Tibial nerve (tissue), 4 donors: ENCODE results near the gene JAZF1. TPM values are rescaled to one million over a fixed set of nuclear protein-coding genes. Genes with fewer than 3 reads are reported as not detected.

Source experiments
- DNase-seq, 2 donors: peaks; one replicate each; pipeline ENCODE4 v3.0.0-alpha.2; 2019; ENCODE audit warnings: low spot score in 2 of 2
- H3K27ac ChIP-seq, 4 donors: fragments of 200-600 bp; sonication (generic) in 3 of 4; one replicate each; pipeline ENCODE4 v1.5.1; 2017 to 2019; ENCODE audit warnings: mild to moderate bottlenecking in 1 of 4
- H3K27me3 ChIP-seq, 2 donors: fragments of 200-600 bp; sonication (generic) in 1 of 2; one replicate each; pipeline versions ENCODE4 v1.5.1 to v1.6.0; 2017 to 2019
- H3K36me3 ChIP-seq, 3 donors: fragments of 200-600 bp; sonication (generic); one replicate each; pipeline ENCODE4 v1.5.1; 2018 to 2019
- H3K4me1 ChIP-seq, 4 donors: fragments of 200-600 bp; sonication (generic) in 3 of 4; one replicate each; pipeline ENCODE4 v1.5.1; 2017 to 2019
- H3K4me3 ChIP-seq, 4 donors: fragments of 200-600 bp; sonication (generic) in 3 of 4; one replicate each; pipeline ENCODE4 v1.5.1; 2017 to 2019; ENCODE audit warnings: mild to moderate bottlenecking in 1 of 4, moderate library complexity in 1 of 4
- H3K9me3 ChIP-seq, 4 donors: fragments of 200-600 bp; sonication (generic) in 3 of 4; one replicate each; pipeline ENCODE4 v1.5.1; 2017 to 2019
- EP300 ChIP-seq, 2 donors: sonication (generic); formaldehyde crosslinking; IDR thresholded peaks; one replicate each; pipeline ENCODE4 v1.6.1; 2017; ENCODE audit warnings: antibody characterized with exemption in 2 of 2, mild to moderate bottlenecking in 1 of 2
- POLR2A ChIP-seq, 2 donors: fragments of 450-650 bp; IDR thresholded peaks; one replicate each; pipeline ENCODE4 v1.6.1; 2017; ENCODE audit warnings: antibody characterized with exemption in 2 of 2, mild to moderate bottlenecking in 2 of 2, moderate library complexity in 2 of 2
- WGBS, 2 donors: methylation state at CpG; one replicate each; pipeline ENCODE4 v1.1.5; 2018; 5-methylcytosine and 5-hydroxymethylcytosine counted together
- small RNA-seq: library from RNA; depleted of rRNA; stranded (forward); fragments of <200 nt; gene quantifications from one replicate; pipeline ENCODE3, GENCODE V24; 2016
- total RNA-seq, 4 donors: library from RNA; depleted of rRNA; stranded (reverse); fragments of >200 nt; gene quantifications; one replicate each; pipeline ENCODE4 v1.1.0, GENCODE V29; 2016
- TF ChIP-seq, protein P1 (sequence below), 5 experiments: fragments of 200-600 bp in 3 of 5; fragments of 450-650 bp in 2 of 5; sonication (generic) in 3 of 5; IDR thresholded peaks; one replicate each; pipeline ENCODE4 v1.5.1; 2016 to 2019; ENCODE audit warnings: antibody characterized with exemption in 5 of 5, mild to moderate bottlenecking in 3 of 5, moderate library complexity in 2 of 5

JAZF1 gene
- total RNA-seq, 4 donors from 2014 or later, result 6.9 to 17.5 (median 10.7) TPM

DNA sequence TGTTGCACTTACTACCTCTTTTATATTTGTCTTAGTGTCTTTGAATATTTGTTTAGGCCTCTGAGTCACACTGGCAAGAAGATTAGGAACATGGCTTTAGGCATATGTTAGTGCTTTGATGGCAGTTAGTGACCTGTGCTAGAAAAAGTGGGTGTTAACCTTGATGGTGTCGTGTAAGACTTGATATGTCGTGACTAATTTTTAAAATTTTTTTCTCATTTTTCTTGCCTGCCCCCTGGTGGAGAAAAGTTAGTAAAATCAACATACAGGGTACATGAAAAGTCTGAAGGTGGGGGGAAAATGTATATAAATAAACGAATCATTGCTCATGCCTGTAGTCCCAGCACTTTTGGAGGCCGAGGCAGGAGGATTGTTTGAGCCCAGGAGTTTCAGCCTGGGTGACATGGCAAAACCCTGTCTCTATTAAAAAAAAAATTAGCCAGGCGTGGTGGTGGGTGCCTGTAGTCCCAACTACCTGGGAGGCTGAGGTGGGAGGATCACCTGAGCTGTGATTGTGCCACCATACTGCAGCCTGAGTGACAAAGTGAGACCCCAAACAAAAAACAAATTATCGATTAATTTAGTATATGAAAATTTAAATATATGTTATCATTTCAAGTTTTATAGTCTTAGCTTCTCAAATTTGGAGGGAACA is 396.1 kb downstream of the JAZF1 start:
- Histone ChIP-seq H3K36me3 (peaks cover 0 to 29% (median 0%) of the 10 kb centered on the region in 3 donors), H3K9me3 (no peaks in the 10 kb centered on the region), H3K27ac (no peak overlapping the region), H3K4me1 (peaks cover 0 to 6% (median 0%) of the 10 kb centered on the region in 4 donors), H3K27me3 (no peaks in the 10 kb centered on the region), H3K4me3 (no peak overlapping the region)
- TF ChIP-seq POLR2A (IDR thresholded peaks at IDR 0.05) (no peak), EP300 (IDR thresholded peaks at IDR 0.05) (no peak)
- TF ChIP-seq, protein P1, sequence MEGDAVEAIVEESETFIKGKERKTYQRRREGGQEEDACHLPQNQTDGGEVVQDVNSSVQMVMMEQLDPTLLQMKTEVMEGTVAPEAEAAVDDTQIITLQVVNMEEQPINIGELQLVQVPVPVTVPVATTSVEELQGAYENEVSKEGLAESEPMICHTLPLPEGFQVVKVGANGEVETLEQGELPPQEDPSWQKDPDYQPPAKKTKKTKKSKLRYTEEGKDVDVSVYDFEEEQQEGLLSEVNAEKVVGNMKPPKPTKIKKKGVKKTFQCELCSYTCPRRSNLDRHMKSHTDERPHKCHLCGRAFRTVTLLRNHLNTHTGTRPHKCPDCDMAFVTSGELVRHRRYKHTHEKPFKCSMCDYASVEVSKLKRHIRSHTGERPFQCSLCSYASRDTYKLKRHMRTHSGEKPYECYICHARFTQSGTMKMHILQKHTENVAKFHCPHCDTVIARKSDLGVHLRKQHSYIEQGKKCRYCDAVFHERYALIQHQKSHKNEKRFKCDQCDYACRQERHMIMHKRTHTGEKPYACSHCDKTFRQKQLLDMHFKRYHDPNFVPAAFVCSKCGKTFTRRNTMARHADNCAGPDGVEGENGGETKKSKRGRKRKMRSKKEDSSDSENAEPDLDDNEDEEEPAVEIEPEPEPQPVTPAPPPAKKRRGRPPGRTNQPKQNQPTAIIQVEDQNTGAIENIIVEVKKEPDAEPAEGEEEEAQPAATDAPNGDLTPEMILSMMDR (IDR thresholded peaks at IDR 0.05), result peak; percentile 23 to 67 (median 53)
- 54 to 59% methylated on average over 6 of the region's 6 CpGs for WGBS, 2 donors
- DNase-seq, result peak in 1 of 2 donors; percentile 14

DNA sequence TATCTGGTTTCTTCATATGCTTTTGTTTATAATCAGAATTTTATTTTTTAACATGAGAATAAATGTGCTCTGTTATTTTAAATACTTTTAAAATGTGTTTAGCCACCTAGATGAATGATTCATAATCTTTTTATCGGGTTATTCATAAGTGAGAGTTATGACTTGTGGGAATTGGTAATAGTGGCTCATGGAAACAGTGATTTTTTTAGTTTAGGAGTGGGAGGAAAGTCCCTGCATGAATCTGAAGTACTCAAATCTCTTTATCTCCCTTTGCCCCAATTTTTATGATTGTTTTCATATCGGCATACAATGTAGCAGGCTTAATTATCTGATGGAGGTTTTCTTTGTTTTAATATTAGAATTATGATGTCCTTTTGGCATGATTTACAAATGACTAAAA is 397.7 kb downstream of the JAZF1 start:
- no peak overlapping the region for H3K27ac ChIP-seq
- 64 to 66% methylated on average over 2 of the region's 2 CpGs for WGBS, 2 donors
- H3K4me1 ChIP-seq, result peaks cover 0 to 6% (median 0%) of the 10 kb centered on the region in 4 donors

DNA sequence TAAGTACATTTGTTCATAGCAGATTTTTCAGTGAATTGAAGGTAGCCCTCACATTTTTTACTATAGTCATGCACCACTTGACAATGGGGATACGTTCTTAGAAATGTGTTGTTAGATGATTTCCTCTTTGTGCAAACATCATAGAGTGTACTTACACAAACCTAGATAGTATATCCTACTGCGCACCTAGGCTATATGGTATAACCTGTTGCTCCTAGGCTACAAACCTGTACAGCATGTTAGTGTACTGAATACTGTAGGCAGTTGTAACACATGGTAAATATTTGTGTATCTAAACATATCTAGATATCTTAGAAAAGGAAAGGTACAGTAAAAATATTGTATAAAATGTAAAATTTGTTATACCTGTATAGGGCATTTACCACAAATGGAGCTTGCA is 399.4 kb downstream of the JAZF1 start:
- Histone ChIP-seq H3K4me1 (peaks cover 0 to 13% (median 2%) of the 10 kb centered on the region in 4 donors), H3K27me3 (no peaks in the 10 kb centered on the region), H3K4me3 (no peak overlapping the region), H3K9me3 (no peaks in the 10 kb centered on the region), H3K36me3 (peaks cover 0 to 10% (median 0%) of the 10 kb centered on the region in 3 donors), H3K27ac (no peak overlapping the region)
- no peak for DNase-seq
- WGBS, 2 donors, result 93 to 94% methylated on average over 2 of the region's 2 CpGs
- TF ChIP-seq POLR2A (IDR thresholded peaks at IDR 0.05), result no peak

More for the DNA sequence above, 397.7 kb downstream of the JAZF1 start:
- Histone ChIP-seq H3K9me3 (no peaks in the 10 kb centered on the region), H3K27me3 (no peaks in the 10 kb centered on the region), H3K4me3 (no peak overlapping the region), H3K36me3 (peaks cover 0 to 25% (median 0%) of the 10 kb centered on the region in 3 donors)
- TF ChIP-seq EP300 (IDR thresholded peaks at IDR 0.05) (no peak), POLR2A (IDR thresholded peaks at IDR 0.05) (no peak)
- TF ChIP-seq, protein P1 (IDR thresholded peaks at IDR 0.05), result no peak
- DNase-seq, result no peak

Small RNA genes within 50 kb of the gene (small RNA-seq; reads per million reads assigned to genes)
- not detected for gene RNU6-979P

Other genes with a start within 250 kb of the JAZF1 start
- gene CREB5, start 231.7 kb upstream of the JAZF1 start, total RNA-seq, result 10 to 100 TPM; 16.8 to 22.4 (median 20.9) TPM